DND-41 (cell line): ENCODE data around the gene TGOLN2.

Experiments
- EZH2 ChIP-seq: IDR thresholded peaks from 3 replicates; pipeline ENCODE4 v1.6.1; 2012; ENCODE audit warnings: borderline replicate concordance, low read depth, mild to moderate bottlenecking, moderate library complexity, low read length, inconsistent platforms; ENCODE audit not compliant: severe bottlenecking
- TF ChIP-seq, protein P1 (sequence below): IDR thresholded peaks from 2 replicates; pipeline ENCODE4 v1.5.1; 2012; ENCODE audit warnings: borderline replicate concordance, low read length, moderate library complexity, mild to moderate bottlenecking; ENCODE audit not compliant: poor library complexity, severe bottlenecking; ENCODE audit errors: extremely low read depth

DNA sequence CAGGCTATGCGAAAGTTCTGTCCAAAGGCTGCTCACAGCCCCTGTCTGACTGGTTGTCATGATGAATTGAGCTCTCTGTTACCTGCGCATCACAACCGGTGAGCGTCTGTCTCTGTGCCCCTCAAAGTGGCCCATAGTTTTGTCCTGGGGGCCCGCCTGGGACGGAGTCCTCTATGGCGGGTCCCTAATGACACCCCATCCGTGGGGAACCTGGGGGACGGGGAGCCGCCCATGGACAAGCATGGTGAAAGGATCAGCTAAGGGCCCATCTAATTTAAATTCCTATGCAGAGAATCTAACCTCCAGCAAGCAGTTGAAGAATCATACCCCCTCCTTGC is 27.3 kb upstream of the TGOLN2 start:
- TF ChIP-seq, protein P1, sequence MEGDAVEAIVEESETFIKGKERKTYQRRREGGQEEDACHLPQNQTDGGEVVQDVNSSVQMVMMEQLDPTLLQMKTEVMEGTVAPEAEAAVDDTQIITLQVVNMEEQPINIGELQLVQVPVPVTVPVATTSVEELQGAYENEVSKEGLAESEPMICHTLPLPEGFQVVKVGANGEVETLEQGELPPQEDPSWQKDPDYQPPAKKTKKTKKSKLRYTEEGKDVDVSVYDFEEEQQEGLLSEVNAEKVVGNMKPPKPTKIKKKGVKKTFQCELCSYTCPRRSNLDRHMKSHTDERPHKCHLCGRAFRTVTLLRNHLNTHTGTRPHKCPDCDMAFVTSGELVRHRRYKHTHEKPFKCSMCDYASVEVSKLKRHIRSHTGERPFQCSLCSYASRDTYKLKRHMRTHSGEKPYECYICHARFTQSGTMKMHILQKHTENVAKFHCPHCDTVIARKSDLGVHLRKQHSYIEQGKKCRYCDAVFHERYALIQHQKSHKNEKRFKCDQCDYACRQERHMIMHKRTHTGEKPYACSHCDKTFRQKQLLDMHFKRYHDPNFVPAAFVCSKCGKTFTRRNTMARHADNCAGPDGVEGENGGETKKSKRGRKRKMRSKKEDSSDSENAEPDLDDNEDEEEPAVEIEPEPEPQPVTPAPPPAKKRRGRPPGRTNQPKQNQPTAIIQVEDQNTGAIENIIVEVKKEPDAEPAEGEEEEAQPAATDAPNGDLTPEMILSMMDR: no peak
- TF ChIP-seq EZH2: no peak
